Left lung (tissue), 10 donors: ENCODE data around the gene PARP11. TPM values are rescaled to one million over a fixed set of nuclear protein-coding genes. Genes with fewer than 3 reads are reported as not detected.

ENCODE experiments used
- ATAC-seq: fragments of 200-7000 bp; cut with Tn5 transposase; one replicate; pipeline ENCODE4 v1.9.1; 2020; ENCODE audit warnings: moderate library complexity
- DNase-seq, 4 donors: peaks; one replicate each; pipeline ENCODE4 v3.0.0-alpha.2; 2013 to 2020
- H3K27ac ChIP-seq, 2 donors: fragments of 200-600 bp; sonication (generic) in 1 of 2; one replicate each; pipeline versions ENCODE4 v1.5.0 to v1.8.0; 2020 to 2021
- H3K27me3 ChIP-seq, 2 donors: fragments of 200-600 bp; sonication (generic) in 1 of 2; one replicate each; pipeline versions ENCODE4 v1.5.0 to v1.8.0; 2020 to 2021
- H3K36me3 ChIP-seq, 2 donors: fragments of 200-600 bp; sonication (generic) in 1 of 2; one replicate each; pipeline versions ENCODE4 v1.5.0 to v1.8.0; 2020 to 2021
- H3K4me1 ChIP-seq, 2 donors: fragments of 200-600 bp; one replicate each; pipeline ENCODE4 v1.8.0; 2021
- H3K4me3 ChIP-seq, 2 donors: fragments of 200-600 bp; sonication (generic) in 1 of 2; one replicate each; pipeline versions ENCODE4 v1.5.0 to v1.8.0; 2020 to 2021; ENCODE audit warnings: mild to moderate bottlenecking in 1 of 2
- H3K9me3 ChIP-seq, 2 donors: fragments of 200-600 bp; sonication (generic) in 1 of 2; one replicate each; pipeline versions ENCODE4 v1.5.0 to v1.8.0; 2020 to 2021
- intact Hi-C, 2 donors: fragments of 100-400 bp; cut with DNase I; formaldehyde crosslinking; loops; one replicate each; pipeline versions ENCODE4 v1.11.2 to v1.14.2; 2022
- polyA plus RNA-seq, 6 donors: library from polyadenylated mRNA; unstranded; fragments of 120-200 nt; gene quantifications; one replicate each; pipeline ENCODE4 v1.2.1, GENCODE V29; 2013; ENCODE audit not compliant: insufficient read length in 6 of 6
- total RNA-seq, 2 donors: library from RNA; stranded (reverse); fragmentation: NEBNext Ultra II Directional; extraction: Animal tissue kit (Norgen Biotek cat#: 25700); gene quantifications; one replicate each; pipeline ENCODE4 v1.2.1, GENCODE V29; 2021
- TF ChIP-seq, protein P1 (sequence below), 2 donors: fragments of 200-600 bp; sonication (generic) in 1 of 2; IDR thresholded peaks; one replicate each; pipeline versions ENCODE4 v1.5.0 to v1.8.0; 2021; ENCODE audit warnings: antibody characterized with exemption in 2 of 2
- donor health status: DM: no; HTN: yes; CAD: no.
- donor health status: DM: no; HTN: no; CAD: no.

The PARP11 gene
- total and polyA plus RNA-seq, 8 donors: 11.0 to 18.3 (median 15.9) TPM

GRCh38 chr12:3920351-3921150, 47.4 kb upstream of the PARP11 start:
- Histone ChIP-seq H3K27ac (no peak overlapping the region), H3K4me3 (no peak overlapping the region), H3K27me3 (peaks cover 5 to 39% of the 10 kb centered on the region in 2 donors), H3K4me1 (no peaks in the 10 kb centered on the region), H3K9me3 (no peaks in the 10 kb centered on the region), H3K36me3 (no peaks in the 10 kb centered on the region)
- ATAC-seq: no peak
- TF ChIP-seq, protein P1, sequence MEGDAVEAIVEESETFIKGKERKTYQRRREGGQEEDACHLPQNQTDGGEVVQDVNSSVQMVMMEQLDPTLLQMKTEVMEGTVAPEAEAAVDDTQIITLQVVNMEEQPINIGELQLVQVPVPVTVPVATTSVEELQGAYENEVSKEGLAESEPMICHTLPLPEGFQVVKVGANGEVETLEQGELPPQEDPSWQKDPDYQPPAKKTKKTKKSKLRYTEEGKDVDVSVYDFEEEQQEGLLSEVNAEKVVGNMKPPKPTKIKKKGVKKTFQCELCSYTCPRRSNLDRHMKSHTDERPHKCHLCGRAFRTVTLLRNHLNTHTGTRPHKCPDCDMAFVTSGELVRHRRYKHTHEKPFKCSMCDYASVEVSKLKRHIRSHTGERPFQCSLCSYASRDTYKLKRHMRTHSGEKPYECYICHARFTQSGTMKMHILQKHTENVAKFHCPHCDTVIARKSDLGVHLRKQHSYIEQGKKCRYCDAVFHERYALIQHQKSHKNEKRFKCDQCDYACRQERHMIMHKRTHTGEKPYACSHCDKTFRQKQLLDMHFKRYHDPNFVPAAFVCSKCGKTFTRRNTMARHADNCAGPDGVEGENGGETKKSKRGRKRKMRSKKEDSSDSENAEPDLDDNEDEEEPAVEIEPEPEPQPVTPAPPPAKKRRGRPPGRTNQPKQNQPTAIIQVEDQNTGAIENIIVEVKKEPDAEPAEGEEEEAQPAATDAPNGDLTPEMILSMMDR (IDR thresholded peaks at IDR 0.05): no peak
- DNase-seq: no peak
- intact Hi-C loops: no loop called here

DNA sequence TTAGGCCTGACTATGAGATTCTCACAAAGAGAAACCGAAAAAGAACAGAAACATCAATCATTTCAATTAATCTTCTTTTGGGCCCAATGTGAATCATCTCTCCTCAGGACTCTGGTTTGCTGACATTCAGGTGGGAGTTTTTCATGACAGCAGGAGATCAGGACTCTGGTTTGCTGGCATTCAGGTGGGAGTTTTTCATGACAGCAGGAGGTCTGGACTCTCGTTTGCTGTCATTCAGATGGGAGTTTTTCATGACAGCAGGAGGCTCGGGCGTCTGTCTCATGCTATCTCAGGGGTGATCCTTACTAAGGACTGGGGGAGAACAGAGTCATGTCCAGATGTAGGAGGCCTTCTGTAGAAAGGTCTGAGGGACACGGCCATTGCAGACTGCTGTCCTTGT, 40.1 kb upstream of the PARP11 start:
- ATAC-seq (no peak), DNase-seq (no peak)
- H3K27me3 ChIP-seq: no peaks in the 10 kb centered on the region
- H3K4me1 ChIP-seq: no peaks in the 10 kb centered on the region
- TF ChIP-seq, protein P1 (IDR thresholded peaks at IDR 0.05): no peak
- H3K27ac ChIP-seq: no peak overlapping the region
- H3K4me3 ChIP-seq: no peak overlapping the region
- H3K36me3 ChIP-seq: no peaks in the 10 kb centered on the region
- peaks cover 0 to 8% of the 10 kb centered on the region in 2 donors for H3K9me3 ChIP-seq
- intact Hi-C loops: no loop called here

GRCh38 chr12:3912863-3913262, 39.7 kb upstream of the PARP11 start:
- H3K27ac ChIP-seq: no peak overlapping the region
- ATAC-seq: no peak
- H3K36me3 ChIP-seq: no peaks in the 10 kb centered on the region
- no peak for DNase-seq
- peaks cover 0 to 8% of the 10 kb centered on the region in 2 donors for H3K9me3 ChIP-seq
- no peaks in the 10 kb centered on the region for H3K27me3 ChIP-seq
- H3K4me1 ChIP-seq: no peaks in the 10 kb centered on the region
- H3K4me3 ChIP-seq: no peak overlapping the region
- intact Hi-C loops: no loop called here
- TF ChIP-seq, protein P1 (IDR thresholded peaks at IDR 0.05): no peak

DNA sequence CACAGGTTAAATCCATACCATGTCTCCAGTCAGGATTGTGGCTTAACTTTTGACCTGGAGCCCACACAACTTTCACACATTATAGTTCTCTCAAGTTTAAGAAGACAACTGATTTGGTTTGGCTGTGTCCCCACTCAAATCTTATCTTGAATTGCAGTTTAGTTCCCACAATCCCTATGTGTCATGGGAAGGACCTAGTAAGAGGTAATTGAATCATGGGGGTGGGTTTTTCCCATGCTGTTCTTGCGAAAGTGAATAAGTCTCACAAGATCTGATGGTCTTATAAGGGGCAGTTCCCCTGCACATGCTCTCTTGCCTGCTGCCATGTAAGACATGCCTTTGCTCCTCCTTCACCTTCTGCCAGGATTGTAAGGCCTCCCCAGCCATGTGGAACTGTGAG, 38.2 kb upstream of the PARP11 start:
- ATAC-seq: no peak
- Histone ChIP-seq H3K36me3 (no peaks in the 10 kb centered on the region), H3K4me1 (no peaks in the 10 kb centered on the region), H3K27me3 (no peaks in the 10 kb centered on the region), H3K27ac (no peak overlapping the region), H3K9me3 (peaks cover 0 to 8% of the 10 kb centered on the region in 2 donors), H3K4me3 (no peak overlapping the region)
- TF ChIP-seq, protein P1 (IDR thresholded peaks at IDR 0.05): no peak
- intact Hi-C loops: no loop called here
- DNase-seq: no peak

DNA sequence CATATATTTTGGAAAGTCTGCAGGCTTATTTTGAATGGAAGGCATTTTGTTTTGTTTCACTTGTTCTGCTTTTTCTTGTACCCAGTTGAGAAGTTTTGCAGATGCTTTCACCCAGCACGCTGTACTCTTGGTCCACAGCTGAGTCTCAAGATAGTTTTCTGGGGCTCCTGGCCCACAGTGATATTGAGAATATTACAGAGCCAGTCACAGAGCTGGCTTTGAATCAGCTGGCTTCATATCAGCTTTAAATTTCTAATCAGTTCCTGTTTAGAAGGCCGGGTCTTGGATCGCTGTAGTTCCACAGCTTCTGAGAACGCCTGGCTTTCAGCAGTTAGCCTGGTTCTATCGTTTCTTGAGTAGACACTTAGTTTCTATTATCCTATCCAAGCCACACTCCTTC, 32.5 kb upstream of the PARP11 start:
- H3K4me3 ChIP-seq: no peak overlapping the region
- ATAC-seq (no peak), DNase-seq (no peak)
- intact Hi-C loops: no loop called here
- H3K36me3 ChIP-seq: no peaks in the 10 kb centered on the region
- H3K9me3 ChIP-seq: no peaks in the 10 kb centered on the region
- no peak overlapping the region for H3K27ac ChIP-seq
- H3K4me1 ChIP-seq: no peaks in the 10 kb centered on the region
- TF ChIP-seq, protein P1 (IDR thresholded peaks at IDR 0.05): no peak
- peaks cover 0 to 11% of the 10 kb centered on the region in 2 donors for H3K27me3 ChIP-seq
